Colonic mucosa (tissue), 4 donors: Measurements from ENCODE around the gene RMND1. TPM values are rescaled to one million over a fixed set of nuclear protein-coding genes. Genes with fewer than 3 reads are reported as not detected.

Experiments used
- DNase-seq: peaks from one replicate; pipeline ENCODE4 v3.0.0-alpha.2; 2020
- H3K27ac ChIP-seq: fragments of 200-600 bp; one replicate; pipeline ENCODE4 v1.8.0; 2021
- H3K27me3 ChIP-seq: fragments of 200-600 bp; one replicate; pipeline ENCODE4 v1.8.0; 2021
- H3K36me3 ChIP-seq: fragments of 200-600 bp; one replicate; pipeline ENCODE4 v1.8.0; 2021
- H3K4me1 ChIP-seq: fragments of 200-600 bp; one replicate; pipeline ENCODE4 v1.8.0; 2021; ENCODE audit warnings: mild to moderate bottlenecking
- H3K4me3 ChIP-seq: fragments of 200-600 bp; one replicate; pipeline ENCODE4 v1.8.0; 2021
- H3K9ac ChIP-seq, 2 donors: one replicate each; pipeline ENCODE4 v1.7.0; 2013; ENCODE audit warnings: control low read depth in 2 of 2, low read depth in 2 of 2, low read length in 2 of 2
- H3K9me3 ChIP-seq: fragments of 200-600 bp; one replicate; pipeline ENCODE4 v1.8.0; 2021
- CTCF ChIP-seq: fragments of 200-600 bp; IDR thresholded peaks from one replicate; pipeline ENCODE4 v1.8.0; 2022; ENCODE audit warnings: antibody characterized with exemption, mild to moderate bottlenecking
- intact Hi-C: fragments of 100-400 bp; cut with DNase I; formaldehyde crosslinking; loops from one replicate; pipeline ENCODE4 v1.14.1; 2022
- total RNA-seq, 2 donors: library from RNA; stranded (reverse); fragmentation: NEBNext Ultra II Directional in 1 of 2; extraction: Animal tissue kit (Norgen Biotek cat#: 25700) in 1 of 2; gene quantifications; one replicate each; pipeline ENCODE4 v1.2.1, GENCODE V29; 2021
- donor health status: healthy.
- donor health status: DM: no; HTN: no; CAD: no.
- donor health status: DM: no; HTN: no; CAD: no.

RMND1 gene
- total RNA-seq, 2 donors from 2014 or later = 20.3 to 20.4 TPM

DNA sequence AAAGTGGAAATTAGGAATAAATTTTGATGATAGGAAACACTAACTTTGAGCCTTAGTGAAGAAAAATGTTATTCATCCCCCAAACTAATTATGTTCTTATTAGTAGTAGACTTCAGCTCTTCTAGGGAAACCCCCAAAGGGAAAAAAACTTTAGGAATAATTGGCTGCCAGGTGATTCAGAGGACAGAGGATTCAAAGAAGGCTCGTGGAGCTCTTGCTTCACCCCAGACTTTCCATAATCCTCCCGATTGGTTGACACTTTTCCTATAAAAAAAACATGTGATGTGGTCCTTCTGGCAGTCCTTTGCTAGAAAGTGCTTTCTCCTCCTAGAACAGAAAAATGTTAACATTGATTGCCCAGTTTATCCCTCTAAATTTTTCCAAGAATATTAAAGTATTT is 36.3 kb upstream of the RMND1 start:
- Histone ChIP-seq H3K4me3 (no peak overlapping the region), H3K9ac (no peak overlapping the region), H3K4me1 (no peaks in the 10 kb centered on the region), H3K27ac (no peak overlapping the region), H3K27me3 (no peaks in the 10 kb centered on the region), H3K36me3 (no peaks in the 10 kb centered on the region), H3K9me3 (no peaks in the 10 kb centered on the region)
- intact Hi-C loops = no loop called here
- no peak for TF ChIP-seq CTCF
- DNase-seq = no peak

DNA sequence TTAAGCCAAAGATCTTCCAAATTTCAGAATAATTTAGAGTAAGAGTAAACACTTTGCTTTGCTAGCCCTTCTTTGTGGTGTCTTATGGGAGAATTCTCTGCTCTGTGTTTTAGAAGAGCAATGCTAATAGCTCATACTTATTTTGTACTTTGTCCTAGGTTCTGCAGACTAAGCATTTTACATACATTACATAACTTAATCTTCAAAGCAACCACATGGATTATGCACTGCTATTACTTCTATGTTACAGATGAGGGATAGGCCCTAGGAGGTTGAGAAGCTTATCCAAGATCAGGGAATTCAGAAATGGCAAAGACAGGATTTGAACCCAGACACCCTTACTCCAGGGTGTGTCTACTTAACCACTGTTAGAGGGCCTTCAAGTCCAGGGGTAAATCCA is 32.1 kb upstream of the RMND1 start:
- Histone ChIP-seq H3K27me3 (no peaks in the 10 kb centered on the region), H3K36me3 (no peaks in the 10 kb centered on the region), H3K9ac (no peak overlapping the region), H3K9me3 (no peaks in the 10 kb centered on the region), H3K4me3 (no peak overlapping the region), H3K27ac (no peak overlapping the region), H3K4me1 (no peaks in the 10 kb centered on the region)
- TF ChIP-seq CTCF = no peak
- intact Hi-C loops = no loop called here
- no peak for DNase-seq

- Histone ChIP-seq H3K4me3 (no peak overlapping the region), H3K27ac (no peak overlapping the region), H3K9ac (no peak overlapping the region)
Measured at GRCh38 chr6:151482290-151482689, 30.4 kb upstream of the RMND1 start.

GRCh38 chr6:151481786-151482185 is 29.9 kb upstream of the RMND1 start:
- no peak overlapping the region for H3K27ac ChIP-seq
- no peaks in the 10 kb centered on the region for H3K4me1 ChIP-seq
- H3K9ac ChIP-seq = no peak overlapping the region
- H3K36me3 ChIP-seq = no peaks in the 10 kb centered on the region
- H3K27me3 ChIP-seq = no peaks in the 10 kb centered on the region
- no peaks in the 10 kb centered on the region for H3K9me3 ChIP-seq
- intact Hi-C loops = no loop called here
- H3K4me3 ChIP-seq = no peak overlapping the region
- no peak for TF ChIP-seq CTCF
- no peak for DNase-seq

More at GRCh38 chr6:151482290-151482689, 30.4 kb upstream of the RMND1 start:
- no peak for TF ChIP-seq CTCF
- DNase-seq = no peak
- no peaks in the 10 kb centered on the region for H3K36me3 ChIP-seq
- no peaks in the 10 kb centered on the region for H3K9me3 ChIP-seq
- intact Hi-C loops = no loop called here
- H3K4me1 ChIP-seq = no peaks in the 10 kb centered on the region
- no peaks in the 10 kb centered on the region for H3K27me3 ChIP-seq

GRCh38 chr6:151478670-151479069 is 26.7 kb upstream of the RMND1 start:
- H3K27me3 ChIP-seq = no peaks in the 10 kb centered on the region
- intact Hi-C loops = loop anchor here (5.0 kb wide), 1 partner anchor 71 kb away; no protein-coding TSS in a partner anchor
- H3K36me3 ChIP-seq = no peaks in the 10 kb centered on the region
- no peak overlapping the region for H3K9ac ChIP-seq
- no peak overlapping the region for H3K27ac ChIP-seq
- no peaks in the 10 kb centered on the region for H3K9me3 ChIP-seq
- DNase-seq = no peak
- TF ChIP-seq CTCF = no peak
- no peaks in the 10 kb centered on the region for H3K4me1 ChIP-seq
- H3K4me3 ChIP-seq = no peak overlapping the region
